MV-4-11 (cell line): ENCODE data around the gene OPN1SW.

Experiments
- DNase-seq: peaks from one replicate; lab custom pipeline; 2025; lab: John Stamatoyannopoulos, UW

The OPN1SW gene

GRCh38 chr7:128757203-128757602 is 18.4 kb downstream of the OPN1SW start:
- DNase-seq: no peak

DNA sequence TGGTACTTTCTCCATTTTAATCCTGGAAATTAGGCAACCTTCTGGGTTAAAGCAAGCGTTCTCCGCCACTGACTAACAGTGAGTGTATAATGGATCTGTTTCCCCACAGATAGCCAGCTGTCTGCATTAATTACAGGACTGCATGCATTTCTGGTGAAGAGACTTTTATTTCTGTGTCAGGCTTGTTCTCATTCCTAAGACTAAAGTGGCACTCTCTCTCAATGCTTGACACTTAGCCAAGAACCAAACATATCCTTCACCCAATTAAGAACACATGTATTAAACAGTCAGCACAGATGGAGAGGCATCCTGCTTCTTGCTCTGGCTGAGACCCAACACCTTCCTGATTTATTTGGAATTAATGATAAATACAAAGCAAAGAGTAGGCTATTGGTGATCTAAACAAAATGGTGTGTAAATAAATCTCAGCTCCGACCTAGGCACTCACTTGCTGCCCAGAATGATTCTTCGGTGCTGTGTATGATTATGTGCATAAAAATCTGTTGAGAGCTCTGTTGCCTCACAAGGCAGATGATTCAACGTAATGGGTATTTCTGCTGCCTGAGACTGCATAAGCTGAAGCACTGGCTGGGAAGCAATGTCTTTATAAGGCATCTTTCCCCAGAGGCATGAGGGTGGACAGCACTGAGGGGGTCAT is 19.6 kb downstream of the OPN1SW start:
- no peak for DNase-seq

- DNase-seq: no peak
These were observed 20.3 kb downstream of the OPN1SW start for GRCh38 chr7:128755075-128755818.

DNA sequence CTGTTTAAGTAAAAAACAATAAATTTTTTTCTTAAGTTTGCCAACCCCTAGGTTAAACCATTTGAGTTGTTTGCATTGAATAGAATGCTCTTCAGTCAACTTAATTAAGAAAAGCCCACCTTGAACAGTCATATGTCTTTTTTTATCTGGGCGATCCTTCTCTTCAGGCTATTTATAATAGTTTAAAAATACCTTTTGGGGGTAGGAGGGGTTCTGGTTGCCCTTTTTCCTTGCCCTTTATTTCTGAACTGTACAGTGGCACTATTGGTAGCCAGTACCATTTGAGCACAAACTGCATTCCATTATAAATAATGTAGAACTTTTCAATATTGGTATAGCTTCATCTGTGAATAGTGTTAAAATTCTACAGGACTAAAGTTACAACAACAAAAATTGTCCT is 23.3 kb downstream of the OPN1SW start:
- no peak for DNase-seq

- no peak for DNase-seq
These were observed 28.1 kb downstream of the OPN1SW start for GRCh38 chr7:128747327-128748079.

GRCh38 chr7:128745706-128746105 is 29.9 kb downstream of the OPN1SW start:
- no peak for DNase-seq

DNA sequence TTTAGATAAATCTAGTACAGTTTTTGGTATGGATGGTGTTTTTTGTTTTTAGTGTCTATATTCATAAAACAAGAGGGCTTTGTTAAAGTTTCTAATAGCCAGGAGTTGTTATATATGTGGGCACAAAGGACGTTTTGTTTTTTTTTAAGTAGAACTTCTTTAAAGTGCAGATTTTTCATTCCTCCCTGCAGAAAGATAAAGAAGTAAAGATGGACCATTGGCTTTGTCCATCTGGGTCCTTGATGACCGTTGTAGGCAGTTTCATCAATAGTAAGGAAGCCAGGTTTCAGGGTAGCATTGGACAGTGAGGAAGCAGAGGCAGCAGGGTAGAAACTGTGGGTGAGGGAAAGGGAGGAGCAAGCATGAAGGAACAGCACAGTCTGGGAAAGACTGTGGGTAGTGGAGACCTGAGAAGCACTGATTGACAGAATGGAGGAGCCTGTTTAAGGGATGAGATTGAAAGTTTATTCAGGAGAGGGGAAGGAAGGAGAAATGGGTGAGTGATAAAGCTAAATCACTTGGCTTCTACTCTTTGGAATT is 31.2 kb downstream of the OPN1SW start:
- DNase-seq: no peak

DNA sequence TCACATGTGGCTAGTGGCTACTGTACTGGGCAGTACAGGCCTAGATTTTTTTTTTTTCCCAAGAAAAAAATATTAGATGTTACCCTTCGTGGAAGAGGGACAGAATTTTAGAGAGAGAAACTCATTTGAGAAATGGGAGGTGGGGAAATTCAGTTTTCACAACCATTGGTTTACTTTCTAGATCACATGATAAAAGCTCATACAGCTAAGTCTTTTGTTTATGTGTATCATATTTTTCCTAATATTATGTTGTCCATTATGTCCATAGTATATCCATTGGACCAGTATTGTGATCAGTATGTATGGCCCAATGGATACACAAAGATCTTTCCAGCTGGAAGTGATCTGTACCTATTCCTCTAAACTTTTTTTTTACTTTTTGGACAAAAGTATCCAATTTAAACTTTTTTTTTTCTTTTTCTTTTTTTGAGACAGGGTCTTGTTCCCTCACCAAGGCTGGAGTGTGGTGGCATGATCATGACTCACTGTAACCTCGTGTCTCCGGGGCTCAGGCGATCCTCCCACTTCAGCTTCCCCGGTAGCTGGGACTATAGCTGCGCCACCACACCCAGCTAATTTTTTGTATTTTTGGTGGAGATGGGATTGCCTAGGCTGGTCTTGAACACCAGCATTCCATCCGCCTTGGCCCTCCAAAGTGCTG is 32.4 kb downstream of the OPN1SW start:
- peak; percentile 4 for DNase-seq

DNA sequence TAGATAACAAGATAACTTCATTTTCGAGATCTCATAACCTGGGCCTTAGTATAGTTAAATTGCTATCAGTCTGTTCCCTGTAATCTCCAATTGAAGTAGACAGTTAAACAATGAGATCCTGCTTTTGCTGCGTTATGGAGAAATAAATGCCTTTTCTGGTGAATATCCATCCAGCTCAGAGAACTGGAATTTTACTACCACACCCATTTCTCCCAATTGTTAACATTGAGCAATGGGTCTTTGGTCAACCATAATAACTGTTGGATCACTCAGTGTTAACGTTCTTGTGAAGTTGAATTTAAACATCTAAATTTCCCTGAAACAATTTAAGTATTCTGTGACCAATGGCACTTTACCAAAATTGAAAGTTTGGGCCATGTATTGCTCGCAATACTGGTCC is 33.4 kb downstream of the OPN1SW start:
- no peak for DNase-seq

DNA sequence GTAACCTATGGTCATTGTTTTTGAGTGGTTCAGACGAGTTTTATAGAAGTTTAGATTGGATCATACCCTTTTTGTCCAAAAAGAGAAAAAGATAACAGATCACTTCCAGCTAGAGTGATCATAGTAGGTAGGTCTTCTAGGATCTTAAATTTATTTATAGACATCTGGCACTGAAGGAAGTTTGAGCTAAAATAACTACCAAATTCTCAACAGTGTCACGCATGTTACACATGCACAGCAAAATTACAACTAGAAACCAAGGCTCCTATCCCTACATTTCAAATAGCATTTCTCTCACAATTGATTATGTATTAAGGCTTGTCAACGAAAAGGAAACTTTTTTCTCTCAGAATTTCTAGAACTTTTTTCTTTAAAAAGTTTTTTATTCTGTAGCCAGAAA is 34.1 kb downstream of the OPN1SW start:
- no peak for DNase-seq

DNA sequence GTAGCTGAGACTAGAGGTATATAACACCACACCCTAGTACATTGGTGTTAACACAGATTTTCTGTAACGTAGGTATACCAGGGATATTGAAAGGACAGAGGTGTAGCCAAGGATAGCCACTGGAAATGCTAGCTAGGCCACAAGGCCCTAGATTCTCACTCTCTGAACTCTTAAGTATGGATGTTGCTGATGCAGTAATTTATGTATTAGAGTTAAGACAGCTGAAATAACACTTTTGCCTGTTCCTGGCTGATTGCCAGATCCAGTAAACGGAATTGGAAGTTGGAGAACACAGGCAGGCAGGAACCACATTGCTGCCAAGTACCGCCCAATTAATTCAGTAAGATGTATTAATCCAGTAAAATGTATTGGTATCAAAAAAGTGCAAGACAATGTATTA is 34.6 kb downstream of the OPN1SW start:
- DNase-seq: no peak

DNA sequence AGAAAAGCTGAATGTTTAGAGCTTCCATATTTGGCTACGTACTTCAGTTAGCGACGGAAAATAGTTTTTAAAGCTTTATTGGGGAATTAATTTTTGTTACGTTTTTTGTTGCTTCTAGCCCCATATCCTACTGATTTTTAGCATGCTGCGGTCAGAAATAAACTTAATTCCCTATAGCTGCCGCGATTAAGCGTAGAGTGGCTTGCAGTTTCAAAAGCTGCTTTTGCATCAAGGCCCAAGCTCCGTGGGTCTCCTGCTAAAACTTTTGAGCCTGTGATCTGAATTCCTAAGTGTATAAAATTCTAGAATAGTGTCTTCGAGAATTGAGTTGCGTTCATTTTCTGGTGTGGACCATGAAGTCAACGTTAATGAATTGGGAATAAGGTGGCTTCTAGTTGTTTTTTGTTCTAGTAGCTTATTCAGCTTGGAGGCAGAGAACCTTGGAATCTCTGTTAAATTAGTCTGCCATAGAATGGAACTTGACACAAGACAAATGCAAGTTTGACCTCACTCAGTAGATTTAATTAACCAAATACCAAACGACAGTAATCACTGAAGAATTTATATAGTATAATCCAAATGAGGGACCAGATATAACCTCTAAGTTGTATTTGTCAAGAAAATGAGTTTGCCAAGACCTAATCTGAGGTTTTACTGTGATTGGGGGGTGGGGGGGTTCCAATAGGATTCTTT is 35.5 kb downstream of the OPN1SW start:
- no peak for DNase-seq

GRCh38 chr7:128739048-128739962 is 36.3 kb downstream of the OPN1SW start, which contains the start of gene CALU:
CALU (plus strand) TSS chr7:128739359; CDS start chr7:128748584, 9,225 bp downstream.
- peak; percentile 92 for DNase-seq

DNA sequence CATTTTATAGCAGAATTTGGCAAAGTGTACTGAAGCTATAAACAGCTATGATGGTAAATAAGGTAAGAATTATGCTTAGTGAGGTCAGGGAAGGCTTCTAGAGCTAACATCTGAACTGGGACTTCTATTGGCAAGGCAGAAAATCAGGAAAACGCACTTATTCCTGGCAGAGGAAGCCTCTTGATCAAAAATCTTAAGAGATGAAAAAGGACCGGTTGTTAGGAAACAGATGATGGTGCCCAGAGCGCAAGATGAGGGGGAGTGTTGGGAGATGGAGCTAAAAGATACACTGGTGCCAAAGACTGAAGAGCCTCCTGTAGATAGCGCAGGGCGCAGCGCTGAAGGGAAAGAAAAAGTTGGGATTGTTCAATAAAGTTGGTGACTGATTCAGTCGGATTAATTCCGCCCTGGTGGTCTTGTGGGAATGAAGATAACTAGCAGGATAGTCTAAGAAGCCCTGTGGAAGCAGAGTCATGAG is 37.0 kb downstream of the OPN1SW start:
- DNase-seq: no peak

DNA sequence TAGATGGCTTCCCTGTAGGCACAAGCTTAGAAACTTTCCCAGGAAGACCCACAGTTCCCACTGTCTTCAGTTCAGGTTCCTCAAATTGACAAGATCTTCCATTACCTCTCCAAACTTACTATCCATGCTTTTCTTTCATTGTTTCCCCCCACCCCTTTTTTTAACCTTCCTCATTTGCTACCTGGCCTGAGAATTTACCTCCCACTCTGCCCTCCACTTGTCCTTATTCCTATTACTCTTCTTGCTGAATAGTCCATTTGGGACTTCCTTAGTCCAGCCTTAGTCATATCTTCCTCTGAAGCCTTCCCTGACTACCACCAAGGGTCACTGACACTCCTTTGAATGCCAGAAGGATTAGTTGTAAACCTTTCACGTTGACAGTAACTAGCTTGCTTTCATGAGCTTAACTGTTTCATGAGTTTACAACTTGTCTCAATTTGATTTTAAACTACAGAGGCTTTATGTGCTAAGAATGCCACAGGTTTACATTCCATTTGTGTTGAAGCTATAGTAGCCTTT is 37.7 kb downstream of the OPN1SW start:
- no peak for DNase-seq

DNA sequence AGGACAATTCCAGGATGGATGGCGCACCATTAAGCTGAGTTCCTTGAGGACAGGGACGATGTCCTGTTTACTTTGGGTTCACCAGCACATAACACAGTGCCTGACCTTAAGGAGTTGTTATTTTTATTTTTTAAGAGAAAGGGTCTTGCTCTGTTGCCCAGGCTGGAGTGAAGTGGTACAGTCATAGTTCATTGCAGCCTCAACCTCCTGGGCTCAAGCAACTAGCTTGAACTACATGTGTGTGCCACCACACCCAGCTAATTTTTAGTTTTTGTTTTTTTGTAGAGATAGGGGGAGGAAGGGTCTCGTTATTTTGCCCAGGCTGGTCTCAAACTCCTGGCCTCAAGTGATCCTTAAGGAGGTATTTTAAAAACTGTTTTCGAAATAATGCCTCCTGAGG is 38.2 kb downstream of the OPN1SW start:
- no peak for DNase-seq

- DNase-seq: peak; percentile 51
These were observed 40.2 kb downstream of the OPN1SW start for GRCh38 chr7:128735436-128735835.

- peak; percentile 56 for DNase-seq
These were observed 40.7 kb downstream of the OPN1SW start for GRCh38 chr7:128734890-128735289.

DNA sequence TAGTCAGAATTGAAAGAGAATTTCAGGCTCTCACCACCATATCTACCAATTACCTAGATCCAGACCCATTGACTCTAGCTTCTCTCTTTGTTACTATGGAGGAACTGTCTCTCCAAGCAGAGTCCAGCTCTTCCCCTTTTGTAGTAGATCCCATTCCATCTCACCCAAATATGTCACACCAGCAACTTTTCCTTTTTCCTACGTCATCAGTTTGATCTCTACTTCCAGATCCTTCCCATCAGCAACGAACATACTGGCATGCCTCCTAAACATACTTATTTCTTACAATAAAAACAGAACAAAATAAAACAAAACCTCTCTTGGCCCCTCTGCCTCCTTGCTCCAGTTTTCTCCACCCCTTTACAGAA is 42.3 kb downstream of the OPN1SW start:
- DNase-seq: no peak
